ENCODE results near the gene CAMKK2.
"Not testable (repeated sequence)": the region's sequence is repeated elsewhere in the genome, so short reads cannot be mapped to it uniquely, and the experiment has no call there.

Gene CAMKK2

DNA sequence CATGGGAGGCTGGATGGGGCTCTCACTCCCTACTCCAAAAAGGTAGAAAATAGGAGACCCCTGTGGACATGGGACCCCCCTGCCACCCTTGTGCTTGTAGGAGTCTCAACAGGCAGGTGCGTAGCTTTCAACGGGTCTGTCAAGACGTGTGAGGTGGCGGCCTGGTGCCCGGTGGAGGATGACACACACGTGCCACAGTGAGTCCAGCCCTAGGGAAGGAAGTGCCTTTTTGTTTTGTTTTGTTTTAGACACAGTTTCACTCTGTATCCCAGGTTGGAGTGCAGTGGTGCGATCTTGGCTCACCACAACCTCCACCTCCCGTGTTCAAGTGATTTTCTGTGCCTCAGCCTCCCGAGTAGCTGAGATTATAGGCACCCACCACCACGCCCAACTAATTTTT lies 73.7 kb downstream of the CAMKK2 start:
- no peak for DNase-seq

GRCh38 chr12:121219353-121219986 lies 77.0 kb downstream of the CAMKK2 start:
- no peak for DNase-seq

DNA sequence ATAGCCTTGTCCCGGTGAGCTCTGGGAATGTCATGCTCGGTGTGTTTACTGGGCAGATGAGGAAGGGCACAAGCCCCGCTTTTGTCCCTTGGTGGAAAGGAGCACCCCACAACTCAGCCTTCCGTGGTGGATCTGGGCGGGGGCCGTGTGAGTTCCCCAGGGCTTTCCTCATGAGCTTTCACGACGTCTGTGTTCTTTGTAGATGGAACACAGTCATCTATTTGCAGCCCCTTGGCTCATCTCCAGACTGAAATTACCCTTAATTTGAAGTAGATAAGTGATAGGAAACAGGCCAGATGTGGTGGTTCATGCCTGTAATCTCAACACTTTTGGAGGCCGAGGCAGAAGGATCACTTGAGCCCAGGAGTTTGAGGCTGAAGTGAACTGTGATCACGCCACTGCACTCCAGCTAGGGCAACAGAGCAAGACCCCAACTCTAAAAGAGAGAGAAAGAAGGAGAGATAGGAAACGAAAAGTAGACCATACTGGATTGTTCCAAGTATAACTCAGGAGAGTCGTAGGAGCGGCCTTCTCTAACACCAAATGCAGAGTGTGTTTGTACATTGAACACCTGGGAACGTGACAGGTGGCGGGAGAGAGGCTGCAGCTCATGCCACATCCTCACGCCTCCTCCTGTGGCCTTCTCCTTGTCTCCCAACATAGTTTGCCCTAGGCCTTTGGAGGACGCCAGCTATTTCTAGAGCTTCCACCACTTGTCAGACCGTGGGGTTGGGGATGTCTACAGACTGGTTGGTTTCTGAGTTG lies 77.7 kb downstream of the CAMKK2 start:
- DNase-seq, result no peak

GRCh38 chr12:121217761-121218160 lies 78.7 kb downstream of the CAMKK2 start:
- no peak for DNase-seq

DNA sequence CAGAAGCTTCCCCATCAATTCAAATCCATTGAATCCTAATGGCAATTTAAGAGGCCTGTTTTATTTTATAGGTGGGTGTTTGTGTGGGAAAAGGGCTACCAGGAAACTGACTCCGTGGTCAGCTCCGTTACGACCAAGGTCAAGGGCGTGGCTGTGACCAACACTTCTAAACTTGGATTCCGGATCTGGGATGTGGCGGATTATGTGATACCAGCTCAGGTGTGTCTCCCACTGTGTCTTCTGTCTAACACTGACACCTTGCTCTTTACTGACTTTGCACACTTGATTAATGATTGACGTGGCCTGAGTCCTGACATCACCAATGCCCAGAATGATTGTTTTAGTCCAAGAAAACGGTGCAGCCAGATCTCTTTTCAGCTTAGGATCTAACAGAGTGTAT lies 79.4 kb downstream of the CAMKK2 start:
- no peak for DNase-seq

- no peak for DNase-seq
These were observed 80.4 kb downstream of the CAMKK2 start for GRCh38 chr12:121216102-121216501.

DNA sequence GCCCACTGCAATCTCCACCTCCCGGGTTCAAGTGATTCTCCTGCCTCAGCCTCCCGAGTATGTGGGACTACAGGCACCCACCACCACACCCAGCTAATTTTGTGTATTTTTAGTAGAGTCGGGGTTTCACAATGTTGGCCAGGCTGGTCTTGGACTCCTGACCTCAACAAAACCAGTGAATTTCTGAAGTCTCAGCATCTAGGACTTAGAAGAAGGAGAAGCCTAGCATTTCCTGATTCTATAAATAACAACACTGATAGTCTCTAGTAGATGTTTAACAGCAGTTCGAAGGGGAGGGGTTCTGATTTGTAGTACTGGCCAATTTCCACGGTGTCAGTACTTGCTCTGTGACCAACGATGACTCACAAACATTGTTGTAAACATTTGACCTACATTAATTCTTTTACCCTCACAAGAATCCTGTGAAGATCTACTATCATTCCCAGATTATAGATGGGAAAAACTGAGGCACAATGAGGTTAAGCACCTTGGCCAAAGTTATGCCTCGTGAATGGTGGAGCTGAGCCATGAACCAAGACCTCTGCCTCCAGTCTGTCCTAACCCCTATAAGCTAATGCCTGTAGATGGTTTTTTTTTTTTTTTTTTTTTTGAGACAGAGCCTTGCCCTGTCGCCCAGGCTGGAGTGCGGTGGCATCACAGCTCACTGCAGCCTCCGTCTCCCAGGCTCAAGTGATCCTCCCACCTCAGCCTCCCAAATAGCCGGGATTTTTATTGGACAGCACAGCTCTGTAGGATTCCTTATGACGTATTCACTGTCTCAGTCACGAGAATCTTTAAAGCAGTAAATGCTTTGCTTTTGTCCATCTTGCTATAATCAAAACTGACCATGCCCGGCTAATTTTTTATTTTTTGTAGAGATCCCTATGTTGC lies 81.4 kb downstream of the CAMKK2 start:
- DNase-seq, result no peak

GRCh38 chr12:121214166-121214777 lies 82.2 kb downstream of the CAMKK2 start:
- DNase-seq, result no peak

- no peak for DNase-seq
These were observed 83.6 kb downstream of the CAMKK2 start for GRCh38 chr12:121212875-121213274.

- peak; percentile 97 for DNase-seq
These were observed 86.6 kb downstream of the CAMKK2 start, which contains the start of gene P2RX4 for GRCh38 chr12:121209624-121210572. Gene P2RX4, plus strand, starts transcription at chr12:121210129. Its CDS starts 36 bp downstream, at chr12:121210165.

GRCh38 chr12:121209221-121209620 lies 87.3 kb downstream of the CAMKK2 start:
- DNase-seq, result no peak

GRCh38 chr12:121208571-121208970 lies 87.9 kb downstream of the CAMKK2 start:
- not testable (repeated sequence) for DNase-seq

- no peak for DNase-seq
These were observed 91.0 kb downstream of the CAMKK2 start for GRCh38 chr12:121205491-121205890.

GRCh38 chr12:121203482-121203881 lies 93.0 kb downstream of the CAMKK2 start:
- DNase-seq, result no peak

GRCh38 chr12:121202407-121203355 lies 93.8 kb downstream of the CAMKK2 start:
- no peak for DNase-seq

GRCh38 chr12:121201140-121201539 lies 95.4 kb downstream of the CAMKK2 start:
- not testable (repeated sequence) for DNase-seq

- DNase-seq, result peak; percentile 52
These were observed 97.6 kb downstream of the CAMKK2 start for GRCh38 chr12:121198949-121199348.

DNA sequence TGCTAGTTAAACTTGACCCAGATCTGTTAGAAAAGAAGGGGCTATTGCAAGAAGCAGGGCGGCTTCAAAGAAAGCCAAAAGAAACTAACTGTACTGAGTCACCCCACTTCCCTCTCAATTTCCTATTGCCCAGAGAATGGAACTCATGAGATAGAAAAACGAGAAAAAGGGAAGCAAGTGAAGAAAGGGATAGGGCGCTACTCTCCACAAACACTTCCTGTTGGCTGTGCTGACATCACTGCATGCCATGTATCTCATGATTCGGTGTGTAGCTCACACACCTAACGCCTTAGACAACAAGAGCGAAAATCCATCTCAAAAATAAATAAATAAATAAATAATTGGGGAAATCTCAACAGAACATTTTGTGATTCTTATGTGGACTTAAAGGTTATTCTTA lies 99.6 kb downstream of the CAMKK2 start:
- no peak for DNase-seq

DNA sequence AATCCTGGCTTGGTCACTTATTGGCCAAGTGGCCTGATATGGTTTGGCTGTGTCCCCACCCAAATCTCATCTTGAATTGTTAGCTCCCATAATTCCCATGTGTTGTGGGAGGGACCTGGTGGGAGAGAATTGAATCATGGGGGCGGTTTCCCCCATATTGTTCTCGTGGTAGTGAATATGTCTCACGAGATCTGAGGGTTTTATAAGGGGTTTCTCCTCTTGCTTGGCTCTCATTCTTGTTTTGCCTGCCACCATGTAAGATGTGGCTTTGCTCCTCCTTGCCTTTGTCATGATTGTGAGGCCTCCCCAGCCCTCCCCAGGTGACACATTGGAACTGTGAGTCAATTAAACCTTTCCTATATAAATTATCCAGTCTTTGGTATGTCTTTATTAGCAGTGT lies 105.4 kb downstream of the CAMKK2 start:
- no peak for DNase-seq

- DNase-seq, result no peak
These were observed 105.9 kb downstream of the CAMKK2 start for GRCh38 chr12:121190523-121191031.

Data from islet precursor cell (in vitro differentiated cells).